Esophagus squamous epithelium (tissue), 5 donors: ENCODE data around the gene CCDC85C. TPM values are rescaled to one million over a fixed set of nuclear protein-coding genes. Genes with fewer than 3 reads are reported as not detected.

Experiments used
- DNase-seq: peaks from one replicate; lab custom pipeline; 2025; lab: John Stamatoyannopoulos, UW
- H3K27ac ChIP-seq, 4 donors: fragments of 200-600 bp; sonication (generic); one replicate each; pipeline ENCODE4 v1.5.1; 2016 to 2019; ENCODE audit warnings: mild to moderate bottlenecking in 1 of 4
- H3K27me3 ChIP-seq, 4 donors: fragments of 200-600 bp; sonication (generic); 1 replicate in 3 of 4; 2 replicates in 1 of 4; pipeline versions ENCODE4 v1.5.1 to v1.6.0; 2017 to 2021; ENCODE audit warnings: antibody characterized with exemption in 1 of 4
- H3K36me3 ChIP-seq, 3 donors: fragments of 200-600 bp; sonication (generic); one replicate each; pipeline ENCODE4 v1.5.1; 2016 to 2019
- H3K4me1 ChIP-seq, 3 donors: fragments of 200-600 bp; sonication (generic); one replicate each; pipeline ENCODE4 v1.5.1; 2017 to 2019
- H3K4me3 ChIP-seq, 4 donors: fragments of 200-600 bp; sonication (generic); 1 replicate in 3 of 4; 2 replicates in 1 of 4; pipeline ENCODE4 v1.5.1; 2016 to 2019; ENCODE audit warnings: mild to moderate bottlenecking in 2 of 4, moderate library complexity in 1 of 4
- H3K9me3 ChIP-seq, 3 donors: fragments of 200-600 bp; sonication (generic); one replicate each; pipeline ENCODE4 v1.5.1; 2016 to 2019
- POLR2A ChIP-seq, 4 donors: fragments of 450-650 bp; IDR thresholded peaks; one replicate each; pipeline ENCODE4 v1.6.1; 2017; ENCODE audit warnings: antibody characterized with exemption in 4 of 4, mild to moderate bottlenecking in 4 of 4, moderate library complexity in 3 of 4
- WGBS, 2 donors: methylation state at CpG; one replicate each; pipeline ENCODE4 v1.1.5; 2018; 5-methylcytosine and 5-hydroxymethylcytosine counted together
- intact Hi-C: fragments of 100-400 bp; cut with DNase I; formaldehyde crosslinking; loops from one replicate; pipeline ENCODE4 v1.15.0; 2022
- total RNA-seq, 4 donors: library from RNA; depleted of rRNA; stranded (reverse); fragments of >200 nt; gene quantifications; one replicate each; pipeline ENCODE4 v1.1.0, GENCODE V29; 2016
- TF ChIP-seq, protein P1 (sequence below), 6 experiments: fragments of 450-650 bp in 4 of 6; fragments of 200-600 bp in 2 of 6; sonication (generic) in 2 of 6; IDR thresholded peaks; one replicate each; pipeline ENCODE4 v1.5.1; 2016 to 2019; ENCODE audit warnings: antibody characterized with exemption in 6 of 6, mild to moderate bottlenecking in 4 of 6, moderate library complexity in 4 of 6
- donor health status: DM: yes; HTN: yes; CAD: no.

CCDC85C gene
- total RNA-seq, 4 donors from 2014 or later, result 23.4 to 52.0 (median 27.1) TPM

DNA sequence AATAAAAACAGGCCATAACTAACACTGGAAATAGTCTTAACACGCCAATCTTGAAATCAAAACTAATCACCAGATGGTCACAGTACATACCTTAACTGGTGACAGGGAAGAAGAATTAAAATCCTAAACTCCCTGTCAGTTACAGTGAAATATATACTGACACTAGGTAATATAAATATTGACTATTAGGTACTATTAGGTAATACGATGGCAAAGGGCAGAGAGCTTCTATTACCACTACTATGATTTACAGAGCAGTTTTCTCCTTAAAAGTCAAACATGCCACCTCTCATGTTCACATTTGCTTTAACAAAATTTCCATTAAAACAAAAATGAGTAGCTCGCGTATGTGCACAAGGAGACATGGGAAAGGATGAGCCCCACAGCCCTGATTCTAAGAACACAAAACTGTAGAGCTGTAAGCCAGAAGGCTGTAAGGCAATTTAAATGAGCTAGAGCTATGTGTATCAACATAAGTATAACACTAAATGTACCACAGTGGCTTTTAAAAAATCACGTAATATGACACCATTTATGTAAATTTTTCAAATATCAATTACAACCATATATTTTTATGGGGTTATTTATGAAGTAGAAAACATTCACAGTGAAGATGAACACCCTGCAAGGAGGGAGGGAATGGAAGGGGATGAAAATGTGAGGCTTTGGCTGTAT lies 142.5 kb downstream of the CCDC85C start:
- intact Hi-C loops, result no loop called here
- Histone ChIP-seq H3K27me3 (no peaks in the 10 kb centered on the region), H3K4me3 (no peak overlapping the region), H3K4me1 (no peaks in the 10 kb centered on the region), H3K9me3 (no peaks in the 10 kb centered on the region), H3K27ac (no peak overlapping the region), H3K36me3 (peaks cover 0 to 91% (median 13%) of the 10 kb centered on the region in 3 donors)
- no peak for TF ChIP-seq POLR2A (IDR thresholded peaks at IDR 0.05)
- TF ChIP-seq, protein P1, sequence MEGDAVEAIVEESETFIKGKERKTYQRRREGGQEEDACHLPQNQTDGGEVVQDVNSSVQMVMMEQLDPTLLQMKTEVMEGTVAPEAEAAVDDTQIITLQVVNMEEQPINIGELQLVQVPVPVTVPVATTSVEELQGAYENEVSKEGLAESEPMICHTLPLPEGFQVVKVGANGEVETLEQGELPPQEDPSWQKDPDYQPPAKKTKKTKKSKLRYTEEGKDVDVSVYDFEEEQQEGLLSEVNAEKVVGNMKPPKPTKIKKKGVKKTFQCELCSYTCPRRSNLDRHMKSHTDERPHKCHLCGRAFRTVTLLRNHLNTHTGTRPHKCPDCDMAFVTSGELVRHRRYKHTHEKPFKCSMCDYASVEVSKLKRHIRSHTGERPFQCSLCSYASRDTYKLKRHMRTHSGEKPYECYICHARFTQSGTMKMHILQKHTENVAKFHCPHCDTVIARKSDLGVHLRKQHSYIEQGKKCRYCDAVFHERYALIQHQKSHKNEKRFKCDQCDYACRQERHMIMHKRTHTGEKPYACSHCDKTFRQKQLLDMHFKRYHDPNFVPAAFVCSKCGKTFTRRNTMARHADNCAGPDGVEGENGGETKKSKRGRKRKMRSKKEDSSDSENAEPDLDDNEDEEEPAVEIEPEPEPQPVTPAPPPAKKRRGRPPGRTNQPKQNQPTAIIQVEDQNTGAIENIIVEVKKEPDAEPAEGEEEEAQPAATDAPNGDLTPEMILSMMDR (IDR thresholded peaks at IDR 0.05), result no peak
- 89 to 93% methylated on average over 5 of the region's 5 CpGs for WGBS, 2 donors
- DNase-seq, result no peak

- peaks cover 0 to 98% (median 13%) of the 10 kb centered on the region in 3 donors for H3K36me3 ChIP-seq
- H3K4me1 ChIP-seq, result no peaks in the 10 kb centered on the region
- intact Hi-C loops, result no loop called here
- TF ChIP-seq, protein P1 (IDR thresholded peaks at IDR 0.05), result no peak
- TF ChIP-seq POLR2A (IDR thresholded peaks at IDR 0.05), result no peak
- DNase-seq, result no peak
- H3K27ac ChIP-seq, result no peak overlapping the region
- 79 to 86% methylated on average over 3 of the region's 3 CpGs for WGBS, 2 donors
- H3K9me3 ChIP-seq, result no peaks in the 10 kb centered on the region
- H3K4me3 ChIP-seq, result no peak overlapping the region
- no peaks in the 10 kb centered on the region for H3K27me3 ChIP-seq
Observed at GRCh38 chr14:99460793-99461192, 143.2 kb downstream of the CCDC85C start.

GRCh38 chr14:99459481-99460100 lies 144.4 kb downstream of the CCDC85C start:
- DNase-seq, result no peak
- Histone ChIP-seq H3K36me3 (peaks cover 0 to 100% (median 12%) of the 10 kb centered on the region in 3 donors), H3K27ac (no peak overlapping the region), H3K9me3 (no peaks in the 10 kb centered on the region), H3K27me3 (no peaks in the 10 kb centered on the region), H3K4me3 (no peak overlapping the region), H3K4me1 (no peaks in the 10 kb centered on the region)
- WGBS, 2 donors, result 87 to 90% methylated on average over 5 of the region's 5 CpGs
- TF ChIP-seq POLR2A (IDR thresholded peaks at IDR 0.05), result no peak
- TF ChIP-seq, protein P1 (IDR thresholded peaks at IDR 0.05), result no peak
- intact Hi-C loops, result no loop called here

- Histone ChIP-seq H3K4me1 (no peaks in the 10 kb centered on the region), H3K27me3 (no peaks in the 10 kb centered on the region), H3K4me3 (no peak overlapping the region), H3K9me3 (no peaks in the 10 kb centered on the region), H3K27ac (no peak overlapping the region), H3K36me3 (peaks cover 0 to 100% (median 9%) of the 10 kb centered on the region in 3 donors)
- 51 to 72% methylated on average over 3 of the region's 3 CpGs for WGBS, 2 donors
- intact Hi-C loops, result no loop called here
- no peak for DNase-seq
- no peak for TF ChIP-seq POLR2A (IDR thresholded peaks at IDR 0.05)
- TF ChIP-seq, protein P1 (IDR thresholded peaks at IDR 0.05), result no peak
Observed at GRCh38 chr14:99454246-99454645, 149.8 kb downstream of the CCDC85C start.

- Histone ChIP-seq H3K27ac (no peak overlapping the region), H3K27me3 (no peaks in the 10 kb centered on the region), H3K4me1 (peaks cover 3 to 8% (median 5%) of the 10 kb centered on the region in 3 donors), H3K9me3 (no peaks in the 10 kb centered on the region), H3K4me3 (no peak overlapping the region), H3K36me3 (peaks cover 0 to 100% (median 9%) of the 10 kb centered on the region in 3 donors)
- TF ChIP-seq POLR2A (IDR thresholded peaks at IDR 0.05), result no peak
- TF ChIP-seq, protein P1 (IDR thresholded peaks at IDR 0.05), result no peak
- DNase-seq, result no peak
- intact Hi-C loops, result no loop called here
- WGBS, 2 donors, result 59 to 85% methylated on average over 4 of the region's 4 CpGs
Observed at GRCh38 chr14:99452968-99453367, 151.0 kb downstream of the CCDC85C start.
